Measurements from ENCODE around the gene PADI3. TPM values are rescaled to one million over a fixed set of nuclear protein-coding genes. Genes with fewer than 3 reads are reported as not detected.

PADI3 gene
- total and polyA plus RNA-seq, 2 donors (not counting 3 experiments of a cell fraction or from before 2014, with no cell fraction given) = not detected

- no peaks in the 10 kb centered on the region for H3K9me1 ChIP-seq (replicated peaks; ENCODE audit: control insufficient read depth, extremely low read depth, insufficient read depth, low read length)
- no peak for FAIRE-seq
- H3K36me3 ChIP-seq (ENCODE audit: control insufficient read depth in 2 of 2, extremely low read depth in 1 of 2, insufficient read depth in 2 of 2, low read length in 2 of 2) = no peaks in the 10 kb centered on the region
- no peak overlapping the region for H3K4me2 ChIP-seq (ENCODE audit: insufficient read depth, low read length)
- ChIA-PET POLR2A (no interaction called here), CTCF (interaction anchor here (1.2 to 1.3 kb wide), 3 partner anchors 21 to 81 kb away, joined by 3 to 4 read pairs (median 3); no protein-coding TSS in a partner anchor)
- H4K20me1 ChIP-seq (replicated peaks; ENCODE audit: control insufficient read depth, extremely low read depth, insufficient read depth, low read length) = no peaks in the 10 kb centered on the region
- TF ChIP-seq GATA2 (IDR thresholded peaks at IDR 0.05; ENCODE audit: insufficient read depth, insufficient read length, low read depth, low read length) (no peak), POLR2AphosphoS5 (IDR thresholded peaks at IDR 0.05; ENCODE audit: insufficient read depth, low read depth, low read length) (no peak), POLR2A (IDR thresholded peaks at IDR 0.05; ENCODE audit: low read depth, low read length) (no peak), CTCF (IDR thresholded peaks at IDR 0.05; ENCODE audit: extremely low read depth in 1 of 2, insufficient read depth in 1 of 2, low read depth in 1 of 2, low read length in 2 of 2) (no peak), JUN (IDR thresholded peaks at IDR 0.05; ENCODE audit: borderline replicate concordance, insufficient read depth, insufficient read length, low read depth) (no peak), FOS (IDR thresholded peaks at IDR 0.05; ENCODE audit: borderline replicate concordance, insufficient read depth, low read length) (no peak), EZH2 (IDR thresholded peaks at IDR 0.05; ENCODE audit: borderline replicate concordance, low read depth, low read length, severe bottlenecking) (no peak), MYC (IDR thresholded peaks at IDR 0.05; ENCODE audit: low read depth, low read length) (no peak), MAX (IDR thresholded peaks at IDR 0.05; ENCODE audit: insufficient read depth, insufficient read length) (no peak)
- no peaks in the 10 kb centered on the region for H3K79me2 ChIP-seq (ENCODE audit: control insufficient read depth, insufficient read depth, low read length)
- no peaks in the 10 kb centered on the region for H3K4me1 ChIP-seq (ENCODE audit: control insufficient read depth, extremely low read depth, insufficient read depth, low read length)
- H3K9me3 ChIP-seq (replicated peaks; ENCODE audit: control insufficient read depth, insufficient read depth, low read length) = no peaks in the 10 kb centered on the region
- DNase-seq (ENCODE audit: low read depth, low spot score) = no peak
- dilution Hi-C loops (cut with MboI; ENCODE audit: extremely low pct_ligation_motif_present, low sequenced_read_pairs) = no loop called here
- H3K9ac ChIP-seq (replicated peaks; ENCODE audit: extremely low read depth, insufficient read depth, low read length) = no peak overlapping the region
- no peak overlapping the region for H2AFZ ChIP-seq (ENCODE audit: low read depth, low read length)
- no TSS peak for BruUV-seq (replicated peaks)
- no peaks in the 10 kb centered on the region for H3K27me3 ChIP-seq (ENCODE audit: control insufficient read depth in 2 of 2, insufficient read depth in 2 of 2, low read length in 2 of 2)
- intact Hi-C loops (cut with micrococcal nuclease) = no loop called here
- H3K4me3 ChIP-seq (replicated peaks in 1 of 3; ENCODE audit: insufficient read depth in 1 of 3, low read depth in 1 of 3, low read length in 3 of 3) = no peak overlapping the region
- no peak overlapping the region for H3K27ac ChIP-seq (ENCODE audit: insufficient read depth, low read depth, low read length)
Observed at GRCh38 chr1:17207540-17207939, 41.4 kb upstream of the PADI3 start.

Data from endothelial cell of umbilical vein (primary cell).